ENCODE measurements around the gene LARP1B.
"Not testable (repeated sequence)": the region's sequence is repeated elsewhere in the genome, so short reads cannot be mapped to it uniquely, and the experiment has no call there.

Gene LARP1B

DNA sequence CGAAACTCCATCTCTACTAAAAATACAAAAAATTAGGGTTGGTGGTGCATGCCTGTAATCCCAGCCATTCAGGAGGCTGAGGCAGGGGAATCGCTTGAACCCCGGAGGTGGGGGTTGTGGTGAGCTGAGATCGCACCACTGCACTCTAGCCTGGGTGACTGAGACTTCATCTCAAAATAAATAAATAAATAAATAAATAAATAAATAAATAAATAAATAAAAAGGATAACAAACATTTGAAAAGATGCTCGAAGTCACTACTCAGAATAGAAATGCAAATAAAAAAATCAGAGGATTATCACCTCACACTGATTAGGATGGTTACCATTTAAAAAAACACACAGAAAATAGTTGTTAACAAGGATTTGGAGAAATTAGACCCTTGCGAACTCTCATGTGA, 73.8 kb downstream of the LARP1B start:
- Histone ChIP-seq H3K36me3 (ENCODE audit: control insufficient read depth in 5 of 5, insufficient read depth in 5 of 5, low read length in 5 of 5) (peaks cover 0 to 4% (median 0%) of the 10 kb centered on the region in 5 donors), H3K4me1 (ENCODE audit: control insufficient read depth in 5 of 5, insufficient read depth in 5 of 5, low read length in 5 of 5) (no peaks in the 10 kb centered on the region), H3K4me3 (ENCODE audit: low read depth in 1 of 5, low read length in 5 of 5) (no peak overlapping the region)

DNA sequence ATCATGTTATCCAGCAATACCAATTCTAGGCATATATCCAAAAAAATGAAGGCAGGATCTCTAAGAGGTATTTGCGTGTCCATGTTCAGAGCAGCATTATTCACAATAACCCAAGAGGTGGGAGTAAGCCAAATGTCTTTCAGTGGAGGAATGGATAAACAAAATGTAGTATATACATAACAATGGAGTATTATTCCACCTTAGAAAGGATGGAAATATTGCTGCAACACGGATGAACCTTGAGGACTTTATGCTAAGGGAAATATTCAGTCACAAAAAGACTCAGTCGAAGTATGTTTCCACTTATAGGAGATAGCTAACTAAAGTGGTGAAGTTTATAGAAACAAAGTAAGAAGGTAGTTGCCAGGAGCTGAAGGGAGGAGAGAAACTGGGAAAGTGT, 74.3 kb downstream of the LARP1B start:
- Histone ChIP-seq H3K27me3 (ENCODE audit: control insufficient read depth in 5 of 5, insufficient read depth in 4 of 5, low read length in 5 of 5) (no peaks in the 10 kb centered on the region), H3K9ac (ENCODE audit: low read length in 5 of 5) (no peak overlapping the region), H3K4me3 (ENCODE audit: low read depth in 1 of 5, low read length in 5 of 5) (no peak overlapping the region), H3K9me3 (ENCODE audit: control insufficient read depth in 5 of 5, low read length in 5 of 5) (peaks cover 0 to 7% (median 0%) of the 10 kb centered on the region in 5 donors), H3K36me3 (ENCODE audit: control insufficient read depth in 5 of 5, insufficient read depth in 5 of 5, low read length in 5 of 5) (peaks cover 0 to 4% (median 0%) of the 10 kb centered on the region in 5 donors), H3K4me1 (ENCODE audit: control insufficient read depth in 5 of 5, insufficient read depth in 5 of 5, low read length in 5 of 5) (no peaks in the 10 kb centered on the region), H3K27ac (ENCODE audit: low read depth, low read length) (no peak overlapping the region)

More for the DNA sequence above, 73.8 kb downstream of the LARP1B start:
- Histone ChIP-seq H3K27me3 (ENCODE audit: control insufficient read depth in 5 of 5, insufficient read depth in 4 of 5, low read length in 5 of 5) (no peaks in the 10 kb centered on the region), H3K9ac (ENCODE audit: low read length in 5 of 5) (no peak overlapping the region), H3K27ac (ENCODE audit: low read depth, low read length) (no peak overlapping the region), H3K9me3 (ENCODE audit: control insufficient read depth in 5 of 5, low read length in 5 of 5) (peaks cover 0 to 7% (median 0%) of the 10 kb centered on the region in 5 donors)

DNA sequence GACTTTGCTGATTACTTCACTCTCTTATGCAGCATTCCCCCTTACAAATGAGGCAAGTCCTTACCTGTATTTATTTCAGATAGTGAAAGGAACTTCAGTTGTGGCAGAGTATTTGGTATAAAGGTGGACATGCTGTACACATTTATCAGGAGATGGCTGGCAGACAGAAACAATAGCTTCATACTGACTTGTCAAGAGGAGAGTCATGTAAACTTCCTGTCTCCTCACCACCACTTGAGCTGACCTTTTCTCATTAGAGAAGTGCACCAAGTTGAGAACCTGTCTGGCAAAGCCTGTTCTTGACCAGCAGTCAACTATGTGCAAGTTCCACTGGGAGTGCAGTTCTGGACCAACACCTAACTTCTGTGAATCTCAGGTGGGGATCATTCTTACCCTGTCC, 80.8 kb downstream of the LARP1B start:
- peaks cover 0 to 13% (median 6%) of the 10 kb centered on the region in 5 donors for H3K9me3 ChIP-seq (ENCODE audit: control insufficient read depth in 5 of 5, low read length in 5 of 5)
- no peak overlapping the region for H3K9ac ChIP-seq (ENCODE audit: low read length in 5 of 5)
- peaks cover 0 to 15% (median 5%) of the 10 kb centered on the region in 5 donors for H3K36me3 ChIP-seq (ENCODE audit: control insufficient read depth in 5 of 5, insufficient read depth in 5 of 5, low read length in 5 of 5)
- H3K27me3 ChIP-seq (ENCODE audit: control insufficient read depth in 5 of 5, insufficient read depth in 4 of 5, low read length in 5 of 5), result no peaks in the 10 kb centered on the region
- no peaks in the 10 kb centered on the region for H3K4me1 ChIP-seq (ENCODE audit: control insufficient read depth in 5 of 5, insufficient read depth in 5 of 5, low read length in 5 of 5)
- no peak overlapping the region for H3K27ac ChIP-seq (ENCODE audit: low read depth, low read length)
- no peak overlapping the region for H3K4me3 ChIP-seq (ENCODE audit: low read depth in 1 of 5, low read length in 5 of 5)

DNA sequence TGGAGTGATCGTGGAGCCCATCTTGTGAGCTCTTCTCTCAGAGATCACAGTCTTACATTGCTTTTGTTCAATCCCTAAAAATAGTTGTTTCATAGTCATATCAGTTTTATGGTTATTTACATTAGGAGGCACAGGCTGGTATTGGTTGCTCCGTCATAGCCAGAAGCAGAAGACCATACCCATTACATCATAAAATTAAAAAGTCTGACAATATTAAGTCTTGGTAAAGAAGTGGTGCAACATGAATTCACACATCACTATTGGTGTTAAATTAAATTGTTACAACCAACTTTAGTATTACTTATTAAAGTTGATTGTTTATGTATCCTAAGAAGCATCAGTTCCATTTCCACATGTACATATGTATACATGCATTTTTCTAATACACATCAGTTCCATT, 84.6 kb downstream of the LARP1B start:
- Histone ChIP-seq H3K4me1 (ENCODE audit: control insufficient read depth in 5 of 5, insufficient read depth in 5 of 5, low read length in 5 of 5) (no peaks in the 10 kb centered on the region), H3K27me3 (ENCODE audit: control insufficient read depth in 5 of 5, insufficient read depth in 4 of 5, low read length in 5 of 5) (no peaks in the 10 kb centered on the region), H3K36me3 (ENCODE audit: control insufficient read depth in 5 of 5, insufficient read depth in 5 of 5, low read length in 5 of 5) (peaks cover 0 to 15% (median 5%) of the 10 kb centered on the region in 5 donors), H3K9ac (ENCODE audit: low read length in 5 of 5) (no peak overlapping the region), H3K27ac (ENCODE audit: low read depth, low read length) (no peak overlapping the region), H3K9me3 (ENCODE audit: control insufficient read depth in 5 of 5, low read length in 5 of 5) (peaks cover 0 to 13% (median 6%) of the 10 kb centered on the region in 5 donors), H3K4me3 (ENCODE audit: low read depth in 1 of 5, low read length in 5 of 5) (peak overlapping the region in 1 of 5 donors; percentile 12)

DNA sequence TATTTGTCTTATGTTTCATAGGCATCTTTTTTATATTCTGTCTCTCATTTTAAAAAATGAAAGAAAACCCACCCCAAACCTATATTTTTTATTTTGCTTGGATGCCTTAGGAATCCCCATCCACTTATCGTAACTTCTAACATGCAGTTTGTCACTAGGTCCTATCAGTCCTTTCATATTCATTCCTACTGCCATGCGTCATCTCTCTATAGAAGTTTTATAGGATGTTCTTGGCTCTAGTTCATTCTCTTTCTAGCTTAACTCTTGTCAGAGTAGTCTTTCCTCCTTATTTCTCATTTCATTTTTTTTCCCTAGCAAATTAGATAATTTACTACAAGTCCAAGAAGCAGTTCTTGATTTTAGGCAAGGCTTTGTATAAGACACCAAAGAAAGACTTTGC, 92.7 kb downstream of the LARP1B start:
- Histone ChIP-seq H3K9ac (ENCODE audit: low read length in 5 of 5) (no peak overlapping the region), H3K4me1 (ENCODE audit: control insufficient read depth in 5 of 5, insufficient read depth in 5 of 5, low read length in 5 of 5) (peaks cover 0 to 17% (median 8%) of the 10 kb centered on the region in 5 donors), H3K4me3 (ENCODE audit: low read depth in 1 of 5, low read length in 5 of 5) (no peak overlapping the region)

DNA sequence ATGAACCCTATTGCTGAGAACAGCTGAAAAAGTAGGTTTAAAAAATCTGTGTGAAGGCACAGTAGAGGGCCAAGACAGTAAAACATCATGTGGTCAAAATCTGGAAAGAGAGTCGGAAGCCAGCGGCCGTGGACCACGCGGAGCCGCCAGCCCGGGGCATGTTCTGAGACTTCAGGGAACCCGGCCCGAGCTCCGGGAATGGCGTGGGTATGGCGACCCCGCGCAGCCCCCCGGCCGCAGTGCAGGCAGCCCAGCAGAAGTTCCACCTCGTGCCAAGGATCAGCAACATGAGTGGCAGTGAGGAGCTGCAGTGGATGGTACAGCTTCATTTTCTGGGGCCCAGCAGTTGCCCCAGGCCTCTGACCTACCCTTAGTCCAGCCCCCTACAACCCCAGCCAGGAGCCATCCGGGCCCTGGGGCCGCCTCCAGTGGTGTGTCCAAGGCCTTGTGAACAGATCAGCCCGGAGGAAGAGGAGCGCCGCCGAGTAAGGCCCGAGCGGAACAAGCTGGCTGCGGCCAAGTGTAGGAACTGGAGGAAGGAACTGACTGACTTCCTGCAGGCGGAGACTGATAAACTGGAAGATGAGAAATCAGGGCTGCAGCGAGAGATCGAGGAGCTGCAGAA, 94.2 kb downstream of the LARP1B start:
- no peak overlapping the region for H3K27ac ChIP-seq (ENCODE audit: low read depth, low read length)
- H3K4me1 ChIP-seq (ENCODE audit: control insufficient read depth in 5 of 5, insufficient read depth in 5 of 5, low read length in 5 of 5), result peaks cover 0 to 17% (median 8%) of the 10 kb centered on the region in 5 donors
- H3K27me3 ChIP-seq (ENCODE audit: control insufficient read depth in 5 of 5, insufficient read depth in 4 of 5, low read length in 5 of 5), result no peaks in the 10 kb centered on the region
- H3K4me3 ChIP-seq (ENCODE audit: low read depth in 1 of 5, low read length in 5 of 5), result no peak overlapping the region
- H3K36me3 ChIP-seq (ENCODE audit: control insufficient read depth in 5 of 5, insufficient read depth in 5 of 5, low read length in 5 of 5), result peaks cover 0 to 10% (median 5%) of the 10 kb centered on the region in 5 donors
- no peaks in the 10 kb centered on the region for H3K9me3 ChIP-seq (ENCODE audit: control insufficient read depth in 5 of 5, low read length in 5 of 5)
- no peak overlapping the region for H3K9ac ChIP-seq (ENCODE audit: low read length in 5 of 5)

More for the DNA sequence above, 92.7 kb downstream of the LARP1B start:
- no peaks in the 10 kb centered on the region for H3K9me3 ChIP-seq (ENCODE audit: control insufficient read depth in 5 of 5, low read length in 5 of 5)
- no peak overlapping the region for H3K27ac ChIP-seq (ENCODE audit: low read depth, low read length)
- H3K36me3 ChIP-seq (ENCODE audit: control insufficient read depth in 5 of 5, insufficient read depth in 5 of 5, low read length in 5 of 5), result peaks cover 0 to 10% (median 5%) of the 10 kb centered on the region in 5 donors
- no peaks in the 10 kb centered on the region for H3K27me3 ChIP-seq (ENCODE audit: control insufficient read depth in 5 of 5, insufficient read depth in 4 of 5, low read length in 5 of 5)

DNA sequence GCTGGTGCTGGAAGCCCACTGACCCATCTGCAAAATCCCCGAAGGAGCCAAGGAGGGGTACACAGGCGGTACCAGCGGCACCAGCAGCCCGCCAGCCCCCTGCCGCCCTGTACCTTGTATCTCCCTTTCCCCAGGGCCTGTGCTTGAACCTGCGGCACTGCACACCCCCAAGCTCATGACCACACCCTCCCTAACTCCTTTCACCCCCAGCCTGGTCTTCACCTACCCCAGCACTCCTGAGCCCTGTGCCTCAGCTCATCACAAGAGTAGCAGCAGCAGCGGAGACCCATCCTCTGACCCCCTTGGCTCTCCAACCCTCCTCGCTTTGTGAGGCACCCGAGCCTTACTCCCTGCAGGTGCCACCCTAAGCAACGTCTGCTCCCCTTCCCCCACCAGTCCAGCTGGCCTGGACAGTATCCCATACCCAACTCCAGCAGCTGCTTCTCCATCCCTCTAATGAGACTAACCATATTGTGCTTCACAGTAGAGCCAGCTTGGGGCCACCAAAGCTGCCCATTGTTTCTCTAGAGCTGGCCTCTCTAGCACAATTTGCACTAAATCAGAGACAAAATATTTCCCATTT, 94.9 kb downstream of the LARP1B start:
- no peak overlapping the region for H3K9ac ChIP-seq (ENCODE audit: low read length in 5 of 5)
- H3K27ac ChIP-seq (ENCODE audit: low read depth, low read length), result no peak overlapping the region
- peaks cover 0 to 10% (median 5%) of the 10 kb centered on the region in 5 donors for H3K36me3 ChIP-seq (ENCODE audit: control insufficient read depth in 5 of 5, insufficient read depth in 5 of 5, low read length in 5 of 5)
- no peaks in the 10 kb centered on the region for H3K9me3 ChIP-seq (ENCODE audit: control insufficient read depth in 5 of 5, low read length in 5 of 5)
- H3K4me3 ChIP-seq (ENCODE audit: low read depth in 1 of 5, low read length in 5 of 5), result no peak overlapping the region
- peaks cover 0 to 17% (median 8%) of the 10 kb centered on the region in 5 donors for H3K4me1 ChIP-seq (ENCODE audit: control insufficient read depth in 5 of 5, insufficient read depth in 5 of 5, low read length in 5 of 5)
- no peaks in the 10 kb centered on the region for H3K27me3 ChIP-seq (ENCODE audit: control insufficient read depth in 5 of 5, insufficient read depth in 4 of 5, low read length in 5 of 5)

DNA sequence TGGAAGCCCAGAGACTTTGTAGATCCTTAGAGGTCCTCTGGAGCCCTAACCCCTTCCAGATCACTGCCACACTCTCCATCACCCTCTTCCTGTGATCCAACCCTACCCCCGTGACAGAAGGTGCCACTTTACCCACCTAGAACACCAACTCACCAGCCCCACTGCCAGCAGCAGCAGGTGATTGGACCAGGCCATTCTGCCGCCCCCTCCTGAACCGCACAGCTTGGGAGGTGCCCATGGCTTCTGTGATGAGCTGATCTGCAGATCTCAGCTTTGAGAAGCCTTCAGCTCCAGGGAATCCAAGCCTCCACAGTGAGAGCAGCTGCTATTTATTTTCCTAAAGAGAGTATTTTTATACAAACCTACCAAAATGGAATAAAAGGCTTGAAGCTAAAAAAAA, 95.4 kb downstream of the LARP1B start:
- not testable (repeated sequence) for H3K27ac ChIP-seq (ENCODE audit: low read depth, low read length); H3K4me3 ChIP-seq (ENCODE audit: low read depth in 1 of 5, low read length in 5 of 5); H3K9me3 ChIP-seq (ENCODE audit: control insufficient read depth in 5 of 5, low read length in 5 of 5); H3K27me3 ChIP-seq (ENCODE audit: control insufficient read depth in 5 of 5, insufficient read depth in 4 of 5, low read length in 5 of 5); H3K9ac ChIP-seq (ENCODE audit: low read length in 5 of 5)
- peaks cover 0 to 17% (median 8%) of the 10 kb centered on the region in 5 donors for H3K4me1 ChIP-seq (ENCODE audit: control insufficient read depth in 5 of 5, insufficient read depth in 5 of 5, low read length in 5 of 5)
- peaks cover 0 to 10% (median 5%) of the 10 kb centered on the region in 5 donors for H3K36me3 ChIP-seq (ENCODE audit: control insufficient read depth in 5 of 5, insufficient read depth in 5 of 5, low read length in 5 of 5)

DNA sequence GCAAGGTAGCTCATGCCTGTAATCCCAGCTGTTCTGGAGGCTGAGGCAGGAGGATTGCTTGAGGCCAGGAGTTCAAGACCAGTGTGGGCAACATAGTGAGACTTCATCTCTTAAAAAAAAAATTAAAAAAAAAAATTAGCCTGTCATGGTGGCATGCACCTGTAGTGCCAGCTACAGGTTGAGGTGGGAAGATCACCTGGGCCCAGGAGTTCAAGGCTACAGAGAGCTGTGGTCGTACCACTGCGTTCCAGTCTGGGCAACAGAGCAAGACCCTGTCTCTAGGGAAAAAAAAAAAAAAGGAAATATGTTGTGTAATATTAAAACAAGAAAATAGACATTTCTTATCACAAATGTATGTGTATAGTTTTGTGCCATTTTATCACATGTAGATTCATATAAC, 97.8 kb downstream of the LARP1B start:
- H3K27me3 ChIP-seq (ENCODE audit: control insufficient read depth in 5 of 5, insufficient read depth in 4 of 5, low read length in 5 of 5), result no peaks in the 10 kb centered on the region
- H3K9ac ChIP-seq (ENCODE audit: low read length in 5 of 5), result no peak overlapping the region
- H3K4me3 ChIP-seq (ENCODE audit: low read depth in 1 of 5, low read length in 5 of 5), result no peak overlapping the region
- H3K36me3 ChIP-seq (ENCODE audit: control insufficient read depth in 5 of 5, insufficient read depth in 5 of 5, low read length in 5 of 5), result peaks cover 0 to 10% (median 5%) of the 10 kb centered on the region in 5 donors
- no peak overlapping the region for H3K27ac ChIP-seq (ENCODE audit: low read depth, low read length)
- H3K9me3 ChIP-seq (ENCODE audit: control insufficient read depth in 5 of 5, low read length in 5 of 5), result no peaks in the 10 kb centered on the region
- H3K4me1 ChIP-seq (ENCODE audit: control insufficient read depth in 5 of 5, insufficient read depth in 5 of 5, low read length in 5 of 5), result peaks cover 0 to 17% (median 7%) of the 10 kb centered on the region in 5 donors

DNA sequence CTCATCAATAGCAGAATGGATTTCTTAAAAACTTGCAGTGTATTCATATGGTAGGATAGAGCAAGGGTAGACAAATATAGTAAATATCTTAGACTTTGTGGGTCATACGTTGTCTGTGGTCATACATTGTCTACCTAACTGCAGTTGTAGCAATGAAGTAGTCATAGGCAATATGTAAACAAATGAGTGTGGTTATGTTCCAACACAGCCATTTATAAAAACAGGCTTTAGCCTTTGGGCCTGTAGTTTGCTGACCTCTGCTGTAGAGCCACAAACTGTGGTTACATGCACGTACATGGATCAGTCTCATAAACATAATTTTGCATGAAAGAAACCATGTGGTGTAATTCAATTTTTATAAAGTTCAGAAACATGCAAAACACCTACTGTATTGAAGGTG, 98.9 kb downstream of the LARP1B start:
- Histone ChIP-seq H3K36me3 (ENCODE audit: control insufficient read depth in 5 of 5, insufficient read depth in 5 of 5, low read length in 5 of 5) (peaks cover 0 to 10% (median 5%) of the 10 kb centered on the region in 5 donors), H3K4me3 (ENCODE audit: low read depth in 1 of 5, low read length in 5 of 5) (no peak overlapping the region), H3K9ac (ENCODE audit: low read length in 5 of 5) (no peak overlapping the region), H3K9me3 (ENCODE audit: control insufficient read depth in 5 of 5, low read length in 5 of 5) (no peaks in the 10 kb centered on the region), H3K4me1 (ENCODE audit: control insufficient read depth in 5 of 5, insufficient read depth in 5 of 5, low read length in 5 of 5) (peaks cover 0 to 14% (median 0%) of the 10 kb centered on the region in 5 donors), H3K27ac (ENCODE audit: low read depth, low read length) (no peak overlapping the region), H3K27me3 (ENCODE audit: control insufficient read depth in 5 of 5, insufficient read depth in 4 of 5, low read length in 5 of 5) (no peaks in the 10 kb centered on the region)

Data from subcutaneous abdominal adipose tissue (tissue), 5 donors.